ENCODE measurements around the gene MRPL2. TPM values are rescaled to one million over a fixed set of nuclear protein-coding genes. Genes with fewer than 3 reads are reported as not detected.
"Not testable (repeated sequence)": the region's sequence is repeated elsewhere in the genome, so short reads cannot be mapped to it uniquely, and the experiment has no call there.

The MRPL2 gene
- total and polyA plus RNA-seq, 2 donors from 2014 or later: 56.6 to 127 TPM

- DNase-seq: no peak
- intact Hi-C loops (cut with DNase I): no loop called here
- TF ChIP-seq, protein P1, sequence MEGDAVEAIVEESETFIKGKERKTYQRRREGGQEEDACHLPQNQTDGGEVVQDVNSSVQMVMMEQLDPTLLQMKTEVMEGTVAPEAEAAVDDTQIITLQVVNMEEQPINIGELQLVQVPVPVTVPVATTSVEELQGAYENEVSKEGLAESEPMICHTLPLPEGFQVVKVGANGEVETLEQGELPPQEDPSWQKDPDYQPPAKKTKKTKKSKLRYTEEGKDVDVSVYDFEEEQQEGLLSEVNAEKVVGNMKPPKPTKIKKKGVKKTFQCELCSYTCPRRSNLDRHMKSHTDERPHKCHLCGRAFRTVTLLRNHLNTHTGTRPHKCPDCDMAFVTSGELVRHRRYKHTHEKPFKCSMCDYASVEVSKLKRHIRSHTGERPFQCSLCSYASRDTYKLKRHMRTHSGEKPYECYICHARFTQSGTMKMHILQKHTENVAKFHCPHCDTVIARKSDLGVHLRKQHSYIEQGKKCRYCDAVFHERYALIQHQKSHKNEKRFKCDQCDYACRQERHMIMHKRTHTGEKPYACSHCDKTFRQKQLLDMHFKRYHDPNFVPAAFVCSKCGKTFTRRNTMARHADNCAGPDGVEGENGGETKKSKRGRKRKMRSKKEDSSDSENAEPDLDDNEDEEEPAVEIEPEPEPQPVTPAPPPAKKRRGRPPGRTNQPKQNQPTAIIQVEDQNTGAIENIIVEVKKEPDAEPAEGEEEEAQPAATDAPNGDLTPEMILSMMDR (IDR thresholded peaks at IDR 0.05; ENCODE audit: borderline replicate concordance, extremely low read depth, insufficient read depth): no peak
- H3K4me3 ChIP-seq (ENCODE audit: low read length in 3 of 3): no peak overlapping the region
- no peak overlapping the region for H3K9ac ChIP-seq (ENCODE audit: low read length in 3 of 3)
- H3K27ac ChIP-seq (ENCODE audit: low read depth in 2 of 2, low read length in 2 of 2): no peak overlapping the region
- H3K9me3 ChIP-seq (ENCODE audit: control insufficient read depth in 2 of 3, insufficient read depth in 1 of 3, low read length in 3 of 3): no peaks in the 10 kb centered on the region
- no peaks in the 10 kb centered on the region for H3K27me3 ChIP-seq (ENCODE audit: control insufficient read depth, insufficient read depth, low read length)
- peaks cover 10 to 25% (median 21%) of the 10 kb centered on the region in 3 donors for H3K36me3 ChIP-seq (ENCODE audit: control insufficient read depth in 2 of 3, insufficient read depth in 3 of 3, low read length in 3 of 3)
- peaks cover 0 to 10% (median 0%) of the 10 kb centered on the region in 3 donors for H3K4me1 ChIP-seq (ENCODE audit: control insufficient read depth in 2 of 3, insufficient read depth in 2 of 3, low read depth in 1 of 3, low read length in 3 of 3)
- FAIRE-seq: no peak
Observed at GRCh38 chr6:43047998-43048397, 11.2 kb downstream of the MRPL2 start.

GRCh38 chr6:43045371-43045930 lies 13.8 kb downstream of the MRPL2 start:
- no peaks in the 10 kb centered on the region for H3K27me3 ChIP-seq (ENCODE audit: control insufficient read depth, insufficient read depth, low read length)
- no peak for FAIRE-seq
- H3K9ac ChIP-seq (ENCODE audit: low read length in 3 of 3): no peak overlapping the region
- DNase-seq: no peak
- no peak overlapping the region for H3K27ac ChIP-seq (ENCODE audit: low read depth in 2 of 2, low read length in 2 of 2)
- TF ChIP-seq, protein P1 (IDR thresholded peaks at IDR 0.05; ENCODE audit: borderline replicate concordance, extremely low read depth, insufficient read depth): no peak
- H3K4me1 ChIP-seq (ENCODE audit: control insufficient read depth in 2 of 3, insufficient read depth in 2 of 3, low read depth in 1 of 3, low read length in 3 of 3): no peaks in the 10 kb centered on the region
- no peak overlapping the region for H3K4me3 ChIP-seq (ENCODE audit: low read length in 3 of 3)
- intact Hi-C loops (cut with DNase I): no loop called here
- H3K36me3 ChIP-seq (ENCODE audit: control insufficient read depth in 2 of 3, insufficient read depth in 3 of 3, low read length in 3 of 3): peaks cover 10 to 30% (median 23%) of the 10 kb centered on the region in 3 donors
- H3K9me3 ChIP-seq (ENCODE audit: control insufficient read depth in 2 of 3, insufficient read depth in 1 of 3, low read length in 3 of 3): no peaks in the 10 kb centered on the region

GRCh38 chr6:43043310-43043709 lies 15.9 kb downstream of the MRPL2 start:
- H3K9me3 ChIP-seq (ENCODE audit: control insufficient read depth in 2 of 3, insufficient read depth in 1 of 3, low read length in 3 of 3): no peaks in the 10 kb centered on the region
- H3K27ac ChIP-seq (ENCODE audit: low read depth in 2 of 2, low read length in 2 of 2): no peak overlapping the region
- H3K4me1 ChIP-seq (ENCODE audit: control insufficient read depth in 2 of 3, insufficient read depth in 2 of 3, low read depth in 1 of 3, low read length in 3 of 3): no peaks in the 10 kb centered on the region
- H3K27me3 ChIP-seq (ENCODE audit: control insufficient read depth, insufficient read depth, low read length): no peaks in the 10 kb centered on the region
- peaks cover 0 to 34% (median 28%) of the 10 kb centered on the region in 3 donors for H3K36me3 ChIP-seq (ENCODE audit: control insufficient read depth in 2 of 3, insufficient read depth in 3 of 3, low read length in 3 of 3)
- intact Hi-C loops (cut with DNase I): no loop called here
- TF ChIP-seq, protein P1 (IDR thresholded peaks at IDR 0.05; ENCODE audit: borderline replicate concordance, extremely low read depth, insufficient read depth): no peak
- no peak overlapping the region for H3K4me3 ChIP-seq (ENCODE audit: low read length in 3 of 3)
- H3K9ac ChIP-seq (ENCODE audit: low read length in 3 of 3): no peak overlapping the region
- DNase-seq: no peak
- no peak for FAIRE-seq

DNA sequence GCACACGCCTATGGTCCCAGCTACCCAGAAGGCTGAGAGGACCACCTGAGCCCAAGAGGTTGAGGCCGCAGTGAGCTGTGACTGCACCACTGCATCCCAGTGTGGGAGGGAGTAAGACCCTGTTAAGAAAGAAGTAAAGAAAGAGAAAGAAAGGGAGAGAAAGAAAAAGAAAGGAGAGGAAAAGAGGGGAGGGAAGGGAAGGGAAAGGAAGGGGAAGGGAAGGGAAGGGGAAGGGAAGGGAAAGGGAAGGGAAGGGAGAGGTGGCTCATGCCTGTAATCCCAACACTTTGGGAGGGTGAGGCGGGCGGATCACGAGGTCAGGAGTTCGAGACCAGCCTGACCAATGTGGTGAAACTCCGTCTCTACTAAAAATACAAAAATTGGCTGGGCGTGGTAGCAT lies 17.8 kb downstream of the MRPL2 start:
- intact Hi-C loops (cut with DNase I); FAIRE-seq; H3K4me3 ChIP-seq (ENCODE audit: low read length in 3 of 3); H3K27ac ChIP-seq (ENCODE audit: low read depth in 2 of 2, low read length in 2 of 2); H3K9me3 ChIP-seq (ENCODE audit: control insufficient read depth in 2 of 3, insufficient read depth in 1 of 3, low read length in 3 of 3); H3K9ac ChIP-seq (ENCODE audit: low read length in 3 of 3); DNase-seq; H3K27me3 ChIP-seq (ENCODE audit: control insufficient read depth, insufficient read depth, low read length); H3K4me1 ChIP-seq (ENCODE audit: control insufficient read depth in 2 of 3, insufficient read depth in 2 of 3, low read depth in 1 of 3, low read length in 3 of 3): not testable (repeated sequence)
- peaks cover 5 to 40% (median 34%) of the 10 kb centered on the region in 3 donors for H3K36me3 ChIP-seq (ENCODE audit: control insufficient read depth in 2 of 3, insufficient read depth in 3 of 3, low read length in 3 of 3)

Data from kidney (tissue), 14 donors.